ENCODE measurements around the gene GYG2. TPM values are rescaled to one million over a fixed set of nuclear protein-coding genes. Genes with fewer than 3 reads are reported as not detected.

Gene GYG2
- total and polyA plus RNA-seq, 2 of the 8 experiments (the other 6 are each of a cell fraction or from before 2014, with no cell fraction given), result 52.8 to 65.3 TPM

- no peak overlapping the region for H2AK5ac ChIP-seq (ENCODE audit: low read depth, low read length)
- no peak overlapping the region for H2BK120ac ChIP-seq (replicated peaks; ENCODE audit: low read depth, low read length)
- H3K4ac ChIP-seq (replicated peaks; ENCODE audit: insufficient read length, low read depth, low read length), result no peak overlapping the region
- H3K9ac ChIP-seq (replicated peaks in 1 of 4; ENCODE audit: extremely low read depth in 1 of 4, low read depth in 3 of 4, low read length in 3 of 4), result no peak overlapping the region
- DNase-seq (ENCODE audit: low read depth in 1 of 2, low spot score in 2 of 2), result no peak
- no peak overlapping the region for H3K14ac ChIP-seq (ENCODE audit: insufficient read length)
- no peak overlapping the region for H3K27ac ChIP-seq (ENCODE audit: low read depth, low read length)
- H2AFZ ChIP-seq (ENCODE audit: low read length), result no peak overlapping the region
- H4K20me1 ChIP-seq (replicated peaks in 1 of 2; ENCODE audit: control insufficient read depth in 1 of 2, insufficient read depth in 2 of 2, low read length in 2 of 2), result no peaks in the 10 kb centered on the region
- ChIA-PET CTCF (ENCODE audit: partially characterized antibody) (no interaction called here), POLR2A (ENCODE audit: partially characterized antibody) (no interaction called here)
- H3K4me1 ChIP-seq (replicated peaks in 1 of 4; ENCODE audit: control insufficient read depth in 3 of 4, insufficient read depth in 4 of 4, low read length in 3 of 4), result no peaks in the 10 kb centered on the region
- no peaks in the 10 kb centered on the region for H3K79me1 ChIP-seq (ENCODE audit: low read depth, low read length)
- peaks cover 0 to 15% (median 7%) of the 10 kb centered on the region in 4 experiments; a peak in 2 of 8 replicates for H3K36me3 ChIP-seq (ENCODE audit: control insufficient read depth in 2 of 4, insufficient read depth in 4 of 4, low read length in 3 of 4)
- no peak overlapping the region for H3K4me3 ChIP-seq (ENCODE audit: extremely low read depth in 1 of 4, insufficient read depth in 2 of 4, low read depth in 3 of 4, low read length in 4 of 4)
- no peak for FAIRE-seq
- no peak overlapping the region for H3K4me2 ChIP-seq (ENCODE audit: insufficient read depth in 1 of 2, low read depth in 2 of 2, low read length in 2 of 2)
- H3K56ac ChIP-seq (replicated peaks; ENCODE audit: insufficient read length, low read depth, low read length), result no peak overlapping the region
- H2BK5ac ChIP-seq (ENCODE audit: low read depth, low read length), result no peak overlapping the region
- H3K18ac ChIP-seq (ENCODE audit: extremely low read depth, low read length), result no peak overlapping the region
- H3K23ac ChIP-seq (ENCODE audit: insufficient read length), result no peak overlapping the region
- WGBS, 2 experiments (ENCODE audit: extremely low coverage in 1 of 2, insufficient coverage in 1 of 2, insufficient read length in 1 of 2, insufficient replicate concordance in 2 of 2, low coverage in 1 of 2, low lambda C conversion rate in 2 of 2, missing lambda C conversion rate in 1 of 2), result 95% methylated on average over 2 of the region's 2 CpGs; no CpG with 5 or more reads in 1 of the 2 experiments
- H3K9me3 ChIP-seq (ENCODE audit: insufficient read depth in 2 of 2, low read depth in 1 of 2, low read length in 1 of 2), result peaks cover 0 to 3% of the 10 kb centered on the region in 2 experiments; a peak in 1 of 4 replicates
- H3K27me3 ChIP-seq (replicated peaks in 1 of 4; ENCODE audit: control insufficient read depth in 3 of 4, extremely low read depth in 1 of 4, insufficient read depth in 3 of 4, low read length in 3 of 4), result no peaks in the 10 kb centered on the region
- peaks cover 0 to 24% of the 10 kb centered on the region in 2 experiments; a peak in 2 of 4 replicates for H3K79me2 ChIP-seq (ENCODE audit: control insufficient read depth in 1 of 2, insufficient read depth in 2 of 2, low read length in 2 of 2)
- H4K91ac ChIP-seq (replicated peaks; ENCODE audit: insufficient read length, low read length), result no peak overlapping the region
- H3K23me2 ChIP-seq (ENCODE audit: low read depth, low read length), result no peaks in the 10 kb centered on the region; the same call in 1 of the 2 replicates
- H2BK20ac ChIP-seq (ENCODE audit: low read length), result no peak overlapping the region
- no peak overlapping the region for H4K5ac ChIP-seq (ENCODE audit: insufficient read length, low read depth, low read length)
- H2BK12ac ChIP-seq (ENCODE audit: low read depth, low read length), result no peak overlapping the region
- H2BK15ac ChIP-seq (ENCODE audit: low read length), result no peak overlapping the region
- H4K8ac ChIP-seq (ENCODE audit: extremely low read depth, insufficient read depth, low read length), result no peak overlapping the region
- TF ChIP-seq SAP30 (IDR thresholded peaks at IDR 0.05; ENCODE audit: insufficient read depth, insufficient replicate concordance, low read length) (no peak), CEBPB (IDR thresholded peaks at IDR 0.05; ENCODE audit: low read depth, low read length) (no peak), ATF3 (IDR thresholded peaks at IDR 0.05; ENCODE audit: insufficient read depth, low read depth, low read length) (no peak), RXRA (IDR thresholded peaks at IDR 0.05; ENCODE audit: insufficient read depth, low read depth, low read length) (no peak), USF2 (IDR thresholded peaks at IDR 0.05; ENCODE audit: low read length) (no peak), SIRT6 (IDR thresholded peaks at IDR 0.05; ENCODE audit: low read length) (no peak), POLR2A (IDR thresholded peaks at IDR 0.05; ENCODE audit: control extremely low read depth in 1 of 2, low read depth in 2 of 2, low read length in 2 of 2) (no peak), SIX5 (IDR thresholded peaks at IDR 0.05; ENCODE audit: low read depth, low read length) (no peak), BACH1 (IDR thresholded peaks at IDR 0.05; ENCODE audit: low read length) (no peak), PHF8 (conservative IDR thresholded peaks at IDR 0.05; ENCODE audit: low read depth, low read length) (no peak), RFX5 (IDR thresholded peaks at IDR 0.05; ENCODE audit: borderline replicate concordance, low read depth, low read length) (no peak), CBX8 (IDR thresholded peaks at IDR 0.05; ENCODE audit: borderline replicate concordance, low read depth, low read length) (no peak), BRCA1 (IDR thresholded peaks at IDR 0.05; ENCODE audit: low read depth, low read length) (no peak)
Observed at GRCh38 chrX:2837961-2838360, 9.2 kb downstream of the GYG2 start.
